Spleen (tissue), 11 donors: ENCODE results near the gene SKI. TPM values are rescaled to one million over a fixed set of nuclear protein-coding genes. Genes with fewer than 3 reads are reported as not detected.

Source experiments
- DNase-seq: peaks from one replicate; pipeline ENCODE4 v3.0.0-alpha.2; 2020
- H3K27ac ChIP-seq, 8 donors: fragments of 200-600 bp; sonication (generic) in 7 of 8; 1 replicate in 4 of 8; 2 replicates in 4 of 8; pipeline versions ENCODE4 v1.5.0 to v1.8.0; 2016 to 2021; ENCODE audit warnings: inconsistent platforms in 4 of 8, mild to moderate bottlenecking in 4 of 8, moderate library complexity in 1 of 8
- H3K27me3 ChIP-seq, 7 donors: fragments of 200-600 bp; sonication (generic) in 6 of 7; replicated peaks in 1 of 7; 1 replicate in 4 of 7; 2 replicates in 3 of 7; pipeline versions ENCODE4 v1.5.0 to v1.8.0; 2016 to 2021; ENCODE audit warnings: inconsistent platforms in 3 of 7, mild to moderate bottlenecking in 1 of 7
- H3K36me3 ChIP-seq, 6 donors: fragments of 200-600 bp; sonication (generic) in 5 of 6; 1 replicate in 4 of 6; 2 replicates in 2 of 6; pipeline versions ENCODE4 v1.5.0 to v1.8.0; 2016 to 2021; ENCODE audit warnings: inconsistent platforms in 2 of 6
- H3K4me1 ChIP-seq, 6 donors: fragments of 200-600 bp; sonication (generic) in 5 of 6; 1 replicate in 3 of 6; 2 replicates in 3 of 6; pipeline versions ENCODE4 v1.5.0 to v1.8.0; 2016 to 2021; ENCODE audit warnings: inconsistent platforms in 3 of 6
- H3K4me3 ChIP-seq, 8 donors: fragments of 200-600 bp; sonication (generic) in 7 of 8; 1 replicate in 4 of 8; 2 replicates in 4 of 8; pipeline versions ENCODE4 v1.5.0 to v1.8.0; 2016 to 2021; ENCODE audit warnings: inconsistent platforms in 4 of 8, mild to moderate bottlenecking in 4 of 8, moderate library complexity in 2 of 8
- H3K9me3 ChIP-seq, 8 donors: fragments of 200-600 bp; sonication (generic) in 7 of 8; 1 replicate in 4 of 8; 2 replicates in 4 of 8; pipeline versions ENCODE4 v1.5.0 to v1.8.0; 2016 to 2021; ENCODE audit warnings: inconsistent platforms in 4 of 8
- POLR2A ChIP-seq, 3 donors: fragments of 450-650 bp; IDR thresholded peaks; one replicate each; pipeline ENCODE4 v1.5.1; 2017; ENCODE audit warnings: antibody characterized with exemption in 3 of 3, mild to moderate bottlenecking in 1 of 3
- POLR2AphosphoS5 ChIP-seq, 3 donors: sonication (generic); formaldehyde crosslinking; IDR thresholded peaks; one replicate each; pipeline ENCODE4 v1.5.1; 2017; ENCODE audit warnings: antibody characterized with exemption in 3 of 3
- WGBS, 5 donors: extraction: QIAGEN DNeasy Blood & Tissue Kit in 3 of 5; methylation state at CpG; one replicate each; pipeline versions ENCODE4 v1.1.5 to v1.1.7; 2013 to 2018; 5-methylcytosine and 5-hydroxymethylcytosine counted together
- intact Hi-C: fragments of 100-400 bp; cut with DNase I; formaldehyde crosslinking; loops from one replicate; pipeline ENCODE4 v1.15.0; 2023; ENCODE audit warnings: low total_unique reads
- polyA plus RNA-seq, 3 donors: library from polyadenylated mRNA; stranded (reverse); fragments of 200-250 nt; gene quantifications; one replicate each; pipeline ENCODE4 v1.2.1, GENCODE V29; 2013
- total RNA-seq, 7 donors: library from RNA; depleted of rRNA in 3 of 7; stranded (reverse); fragments of >200 nt in 3 of 7; fragmentation: NEBNext Ultra II Directional in 4 of 7; extraction: Animal tissue kit (Norgen Biotek cat#: 25700) in 4 of 7; gene quantifications; one replicate each; pipeline versions ENCODE4 v1.1.0 to v1.2.1, GENCODE V29; 2016 to 2021
- TF ChIP-seq, protein P1 (sequence below), 11 experiments: fragments of 200-600 bp in 7 of 11; fragments of 450-650 bp in 4 of 11; sonication (generic) in 4 of 11; IDR thresholded peaks in 8 of 11; conservative IDR thresholded peaks in 3 of 11; 1 replicate in 7 of 11; 2 replicates in 4 of 11; pipeline versions ENCODE4 v1.4.0 to v1.8.0; 2016 to 2021; ENCODE audit warnings: antibody characterized with exemption in 11 of 11, inconsistent platforms in 4 of 11, mild to moderate bottlenecking in 1 of 11
- donor health status: healthy with polysubstance abuse.
- donor health status: DM: no; HTN: no; CAD: no; lungs with moderate emphysema.
- donor health status: DM: no; HTN: no; CAD: no.
- donor health status: Bipolar disorder and iron deficiency.
- donor health status: healthy.
- donor health status: DM: no; HTN: no; CAD: no.
- donor health status: DM: yes; HTN: yes; CAD: no.

SKI gene
- total and polyA plus RNA-seq, 10 donors, result 4.4 to 100.0 (median 54.3) TPM

DNA sequence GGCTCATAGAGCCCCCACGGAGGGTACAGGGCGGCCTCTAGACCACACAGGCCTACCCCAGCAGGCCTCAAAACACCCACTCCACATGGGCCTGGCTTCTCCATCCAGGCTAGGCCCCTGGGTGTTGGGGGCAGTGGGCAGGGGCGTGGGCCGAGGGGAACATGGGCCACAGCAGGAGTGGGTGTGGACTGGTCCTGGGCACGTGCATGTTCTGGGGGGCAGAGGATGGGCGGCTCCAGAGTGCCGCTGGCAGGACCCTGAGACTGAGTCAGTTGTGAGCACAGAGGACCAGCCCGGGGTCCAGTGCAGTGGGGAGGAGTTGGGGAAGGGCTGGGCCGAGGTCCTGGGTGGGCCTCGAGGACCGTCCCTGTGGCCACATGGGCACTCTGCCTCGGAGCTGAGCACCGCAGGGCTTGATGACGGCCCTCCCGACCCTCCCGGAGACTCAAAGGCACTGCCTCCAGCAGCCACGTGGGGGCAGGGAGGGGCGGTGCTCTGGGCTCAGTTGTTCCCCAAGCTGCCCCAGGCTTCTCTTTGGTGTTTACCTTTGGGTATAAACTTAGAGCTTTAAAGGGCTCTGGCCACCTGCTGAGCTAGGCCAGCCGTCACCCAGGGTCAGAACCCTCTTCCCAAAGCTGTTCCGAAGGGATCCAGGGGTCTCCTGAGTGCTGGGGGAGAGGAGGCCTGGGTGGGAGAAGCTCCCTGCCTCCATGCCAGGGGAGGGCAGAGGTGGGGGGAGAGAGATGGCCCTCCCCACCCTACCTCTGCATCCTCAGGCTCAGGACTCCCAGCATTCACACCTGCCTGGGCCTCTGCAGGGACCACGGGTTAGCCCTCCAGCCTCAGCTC, 83.3 kb downstream of the SKI start:
- Histone ChIP-seq H3K4me3 (no peak overlapping the region), H3K36me3 (peaks cover 0 to 32% (median 27%) of the 10 kb centered on the region in 6 donors), H3K27ac (peak overlapping the region; percentile 9 to 96 (median 90)), H3K27me3 (peaks cover 0 to 30% (median 0%) of the 10 kb centered on the region in 7 donors), H3K9me3 (no peaks in the 10 kb centered on the region), H3K4me1 (peaks cover 36 to 71% (median 64%) of the 10 kb centered on the region in 6 donors)
- DNase-seq, result peak; percentile 89
- TF ChIP-seq POLR2AphosphoS5 (IDR thresholded peaks at IDR 0.05), result peak in 2 of 3 donors; percentile 43 to 53
- TF ChIP-seq POLR2A (IDR thresholded peaks at IDR 0.05), result no peak
- TF ChIP-seq, protein P1, sequence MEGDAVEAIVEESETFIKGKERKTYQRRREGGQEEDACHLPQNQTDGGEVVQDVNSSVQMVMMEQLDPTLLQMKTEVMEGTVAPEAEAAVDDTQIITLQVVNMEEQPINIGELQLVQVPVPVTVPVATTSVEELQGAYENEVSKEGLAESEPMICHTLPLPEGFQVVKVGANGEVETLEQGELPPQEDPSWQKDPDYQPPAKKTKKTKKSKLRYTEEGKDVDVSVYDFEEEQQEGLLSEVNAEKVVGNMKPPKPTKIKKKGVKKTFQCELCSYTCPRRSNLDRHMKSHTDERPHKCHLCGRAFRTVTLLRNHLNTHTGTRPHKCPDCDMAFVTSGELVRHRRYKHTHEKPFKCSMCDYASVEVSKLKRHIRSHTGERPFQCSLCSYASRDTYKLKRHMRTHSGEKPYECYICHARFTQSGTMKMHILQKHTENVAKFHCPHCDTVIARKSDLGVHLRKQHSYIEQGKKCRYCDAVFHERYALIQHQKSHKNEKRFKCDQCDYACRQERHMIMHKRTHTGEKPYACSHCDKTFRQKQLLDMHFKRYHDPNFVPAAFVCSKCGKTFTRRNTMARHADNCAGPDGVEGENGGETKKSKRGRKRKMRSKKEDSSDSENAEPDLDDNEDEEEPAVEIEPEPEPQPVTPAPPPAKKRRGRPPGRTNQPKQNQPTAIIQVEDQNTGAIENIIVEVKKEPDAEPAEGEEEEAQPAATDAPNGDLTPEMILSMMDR (IDR thresholded peaks at IDR 0.05 in 8 of 11, conservative IDR thresholded peaks at IDR 0.05 in 3 of 11), result peak in 8 of 11 experiments; percentile 23 to 59 (median 44)
- WGBS, 5 donors, result 40 to 79% (median 50%) methylated on average over 6 to 21 of the region's 21 CpGs
- intact Hi-C loops, result loop anchor here (5.0 kb wide), 1 partner anchor 114 kb away; no protein-coding TSS in a partner anchor

DNA sequence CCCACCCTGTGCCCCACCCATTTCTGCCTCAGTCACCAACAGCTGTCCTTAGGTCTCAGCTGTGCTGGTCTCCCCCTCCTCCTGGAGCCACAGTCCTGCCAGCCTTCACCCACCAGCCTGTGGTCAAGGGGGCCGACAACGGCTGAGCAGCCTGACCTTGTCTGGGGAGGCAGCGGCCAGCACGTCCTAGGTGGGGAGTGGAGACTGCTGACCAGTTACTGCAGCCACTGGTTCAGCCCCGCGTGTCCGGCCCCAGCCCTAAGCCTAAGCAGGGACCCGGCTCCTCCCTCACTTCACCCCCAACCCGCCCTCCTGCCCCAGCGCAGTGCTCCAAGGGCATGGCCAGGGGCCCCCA, 84.0 kb downstream of the SKI start:
- intact Hi-C loops, result loop anchor here (5.0 kb wide), 1 partner anchor 115 kb away; no protein-coding TSS in a partner anchor
- Histone ChIP-seq H3K4me3 (no peak overlapping the region), H3K27me3 (peaks cover 0 to 33% (median 0%) of the 10 kb centered on the region in 7 donors), H3K4me1 (peaks cover 36 to 78% (median 68%) of the 10 kb centered on the region in 6 donors), H3K27ac (peak overlapping the region in 7 of 8 donors; percentile 48 to 96 (median 90)), H3K9me3 (no peaks in the 10 kb centered on the region), H3K36me3 (peaks cover 0 to 25% (median 20%) of the 10 kb centered on the region in 6 donors)
- DNase-seq, result peak; percentile 83
- 44 to 62% (median 52%) methylated on average over 9 to 10 of the region's 10 CpGs for WGBS, 5 donors
- TF ChIP-seq POLR2A (IDR thresholded peaks at IDR 0.05) (no peak), POLR2AphosphoS5 (IDR thresholded peaks at IDR 0.05) (peak in 1 of 3 donors; percentile 32)

DNA sequence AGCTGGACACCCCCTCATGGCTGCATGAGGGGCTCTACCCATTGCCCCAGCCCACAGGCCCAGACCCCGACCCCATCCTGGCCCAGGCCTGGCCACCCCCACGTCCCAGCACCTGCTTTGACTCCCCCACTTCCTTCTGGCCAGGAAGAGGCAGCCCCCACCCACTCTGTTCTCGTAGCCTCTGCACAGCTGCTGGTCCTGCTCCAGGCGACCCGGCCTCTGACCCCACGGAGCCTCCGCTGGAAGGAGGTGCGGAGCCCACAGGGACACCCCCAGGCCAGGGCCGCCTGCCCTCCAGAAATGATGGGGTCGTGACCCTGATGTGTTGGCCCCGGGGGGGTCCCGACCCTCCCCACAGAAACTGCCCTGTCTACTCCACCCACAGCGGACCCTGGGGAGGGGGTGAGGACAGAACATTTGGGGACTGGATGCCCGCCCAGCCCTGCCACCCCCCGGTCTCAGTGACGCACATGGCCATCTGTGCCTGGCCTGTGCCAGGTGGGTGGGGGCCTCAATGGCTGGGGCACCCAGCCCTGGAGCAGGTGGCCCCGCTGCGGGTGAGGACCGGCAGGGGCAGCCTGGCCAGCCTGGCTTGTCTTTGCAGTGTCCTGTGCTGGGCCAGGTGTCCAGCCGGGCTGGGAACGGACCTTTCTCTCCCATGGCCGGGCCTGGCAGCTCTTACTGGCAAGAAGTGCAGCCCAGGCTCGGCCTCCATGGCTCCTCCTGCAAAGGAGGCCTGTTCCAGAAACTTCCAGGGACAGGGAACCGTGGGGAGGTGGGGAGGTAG, 84.6 kb downstream of the SKI start:
- DNase-seq, result peak; percentile 81
- Histone ChIP-seq H3K4me1 (peaks cover 36 to 84% (median 71%) of the 10 kb centered on the region in 6 donors), H3K4me3 (no peak overlapping the region), H3K27ac (peak overlapping the region; percentile 48 to 96 (median 90)), H3K9me3 (no peaks in the 10 kb centered on the region), H3K27me3 (peaks cover 0 to 33% (median 0%) of the 10 kb centered on the region in 7 donors), H3K36me3 (peaks cover 0 to 19% (median 14%) of the 10 kb centered on the region in 6 donors)
- TF ChIP-seq POLR2A (IDR thresholded peaks at IDR 0.05) (no peak), POLR2AphosphoS5 (IDR thresholded peaks at IDR 0.05) (peak in 2 of 3 donors; percentile 10 to 46)
- TF ChIP-seq, protein P1 (IDR thresholded peaks at IDR 0.05 in 8 of 11, conservative IDR thresholded peaks at IDR 0.05 in 3 of 11), result no peak
- intact Hi-C loops, result loop anchor here (5.0 kb wide), 1 partner anchor 115 kb away; no protein-coding TSS in a partner anchor
- 27 to 56% (median 52%) methylated on average over 8 to 24 of the region's 24 CpGs for WGBS, 5 donors

DNA sequence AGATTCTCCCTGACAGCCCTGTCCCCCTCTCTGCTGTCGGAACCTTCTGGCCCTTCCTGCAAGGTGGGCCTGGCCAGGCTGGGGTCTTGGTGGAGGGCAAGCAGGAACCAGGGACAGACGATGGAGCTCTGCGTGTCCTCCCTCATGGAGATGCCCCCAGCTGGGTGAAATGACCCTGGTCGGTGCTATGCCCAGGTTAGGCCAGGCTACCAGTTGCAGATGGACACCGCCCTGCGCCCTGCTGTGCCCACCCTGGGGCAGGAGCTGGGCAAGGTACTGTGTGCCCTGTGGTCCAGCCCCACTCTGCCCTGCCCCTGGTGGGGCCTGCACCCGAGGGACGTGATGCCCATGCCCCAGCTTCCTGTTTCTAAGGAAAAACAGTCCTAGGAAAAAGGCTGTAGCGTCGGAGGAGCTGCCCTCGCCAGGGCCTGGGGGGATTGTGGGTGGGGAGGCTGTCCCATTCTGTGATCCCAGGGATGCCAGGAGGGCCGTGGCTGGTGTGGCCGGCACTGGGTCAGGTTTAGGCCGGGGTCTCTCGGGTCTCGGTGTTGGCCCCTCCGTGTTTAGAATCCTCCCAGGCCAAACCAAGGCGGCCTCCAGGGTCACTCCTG, 85.6 kb downstream of the SKI start:
- TF ChIP-seq POLR2A (IDR thresholded peaks at IDR 0.05) (no peak), POLR2AphosphoS5 (IDR thresholded peaks at IDR 0.05) (no peak)
- TF ChIP-seq, protein P1 (IDR thresholded peaks at IDR 0.05 in 8 of 11, conservative IDR thresholded peaks at IDR 0.05 in 3 of 11), result no peak
- H3K9me3 ChIP-seq, result no peaks in the 10 kb centered on the region
- peaks cover 0 to 33% (median 0%) of the 10 kb centered on the region in 7 donors for H3K27me3 ChIP-seq
- whole genome bisulfite sequencing, 5 donors, result 55 to 67% (median 58%) methylated on average over 15 to 18 of the region's 18 CpGs; no CpG with 5 or more reads in 1 of the 5 donors
- intact Hi-C loops, result loop anchor here (5.0 kb wide), 1 partner anchor 116 kb away; no protein-coding TSS in a partner anchor
- peaks cover 36 to 93% (median 71%) of the 10 kb centered on the region in 6 donors for H3K4me1 ChIP-seq
- DNase-seq, result no peak
- peak overlapping the region; percentile 78 to 96 (median 90) for H3K27ac ChIP-seq
- peaks cover 0 to 8% (median 4%) of the 10 kb centered on the region in 6 donors for H3K36me3 ChIP-seq
- peak overlapping the region in 6 of 8 donors; percentile 45 to 76 (median 52) for H3K4me3 ChIP-seq
